ENCODE data around the gene TMEM129.
A peak's percentile ranks its signal among the peaks of the same experiment; 100 is the strongest.

The TMEM129 gene

GRCh38 chr4:1721666-1722550 lies 785 bp upstream of the TMEM129 start:
- DNase-seq (ENCODE audit: low spot score) (no peak), FAIRE-seq (no peak)

GRCh38 chr4:1720163-1720983 lies 750 bp downstream of the TMEM129 start:
- no peak for FAIRE-seq
- peak; percentile 20 for DNase-seq (ENCODE audit: low spot score)

GRCh38 chr4:1718095-1718850 lies 2.9 kb downstream of the TMEM129 start:
- DNase-seq (ENCODE audit: low spot score) = no peak
- FAIRE-seq = no peak

- DNase-seq (ENCODE audit: low spot score) = no peak
- FAIRE-seq = no peak
Measured at GRCh38 chr4:1717129-1718094, 3.7 kb downstream of the TMEM129 start.

GRCh38 chr4:1716065-1716945 lies 4.8 kb downstream of the TMEM129 start:
- FAIRE-seq (no peak), DNase-seq (ENCODE audit: low spot score) (no peak)

GRCh38 chr4:1715002-1715758 lies 5.9 kb downstream of the TMEM129 start:
- FAIRE-seq (no peak), DNase-seq (ENCODE audit: low spot score) (no peak)

- FAIRE-seq (no peak), DNase-seq (ENCODE audit: low spot score) (no peak)
Measured at GRCh38 chr4:1714303-1715001, 6.7 kb downstream of the TMEM129 start.

GRCh38 chr4:1713003-1713851 lies 7.9 kb downstream of the TMEM129 start:
- FAIRE-seq = no peak
- no peak for DNase-seq (ENCODE audit: low spot score)

- FAIRE-seq = peak; percentile 52
Measured at GRCh38 chr4:1712216-1713002, 8.7 kb downstream of the TMEM129 start, which contains the start of gene SLBP. Gene SLBP, minus strand, starts transcription at chr4:1712319. Its CDS starts 131 bp downstream, at chr4:1712188.

GRCh38 chr4:1711571-1712215 lies 9.4 kb downstream of the TMEM129 start:
- FAIRE-seq (no peak), DNase-seq (ENCODE audit: low spot score) (no peak)

More at GRCh38 chr4:1712216-1713002, 8.7 kb downstream of the TMEM129 start, which contains the start of gene SLBP:
- peak; percentile 94 for DNase-seq (ENCODE audit: low spot score)

- DNase-seq (ENCODE audit: low spot score) = no peak
- no peak for FAIRE-seq
Measured at GRCh38 chr4:1711055-1711570, 10.0 kb downstream of the TMEM129 start.

- DNase-seq (ENCODE audit: low spot score) (no peak), FAIRE-seq (no peak)
Measured at GRCh38 chr4:1708581-1708980, 12.5 kb downstream of the TMEM129 start.

- no peak for FAIRE-seq
- DNase-seq (ENCODE audit: low spot score) = no peak
Measured at GRCh38 chr4:1706358-1706757, 14.8 kb downstream of the TMEM129 start.

- FAIRE-seq = no peak
- no peak for DNase-seq (ENCODE audit: low spot score)
Measured at GRCh38 chr4:1705732-1706131, 15.4 kb downstream of the TMEM129 start.

GRCh38 chr4:1703867-1704266 lies 17.3 kb downstream of the TMEM129 start:
- no peak for DNase-seq (ENCODE audit: low spot score)
- FAIRE-seq = no peak
